GM23338 (cell line): ENCODE data around the gene GRAMD4. TPM values are rescaled to one million over a fixed set of nuclear protein-coding genes. Genes with fewer than 3 reads are reported as not detected.

Source experiments
- ATAC-seq: fragments of 200-7000 bp; cut with Tn5 transposase; 3 replicates; pipeline ENCODE4 v1.9.1; 2020
- DNase-seq: peaks from one replicate; pipeline ENCODE4 v3.0.0-alpha.2; 2015; ENCODE audit warnings: low spot score
- H2AFZ ChIP-seq: fragments of 200-600 bp; sonication (generic); 2 replicates; pipeline ENCODE4 v1.8.0; 2016; ENCODE audit warnings: antibody characterized with exemption, mild to moderate bottlenecking, moderate library complexity
- H3F3A ChIP-seq: fragments of 200-600 bp; sonication (generic); replicated peaks from 2 replicates; pipeline ENCODE4 v1.8.0; 2017; ENCODE audit warnings: antibody characterized with exemption, mixed run types, low read depth
- H3K27ac ChIP-seq: fragments of 200-600 bp; sonication (generic); 2 replicates; pipeline ENCODE4 v1.6.1; 2016; ENCODE audit warnings: low read depth
- H3K27me3 ChIP-seq: fragments of 200-600 bp; sonication (generic); 2 replicates; pipeline ENCODE4 v1.8.0; 2016; ENCODE audit warnings: mild to moderate bottlenecking, mixed run types, moderate library complexity; ENCODE audit not compliant: insufficient read depth
- H3K36me3 ChIP-seq: fragments of 200-600 bp; sonication (generic); 2 replicates; pipeline ENCODE4 v1.8.0; 2016; ENCODE audit warnings: mild to moderate bottlenecking; ENCODE audit not compliant: insufficient read depth
- H3K4me1 ChIP-seq: fragments of 200-600 bp; sonication (generic); 2 replicates; pipeline ENCODE4 v1.8.0; 2016; ENCODE audit warnings: mild to moderate bottlenecking, moderate library complexity; ENCODE audit not compliant: insufficient read depth
- H3K4me2 ChIP-seq: fragments of 200-600 bp; sonication (generic); 2 replicates; pipeline ENCODE4 v1.7.1; 2017; ENCODE audit warnings: mixed run types
- H3K4me3 ChIP-seq: fragments of 200-600 bp; sonication (generic); 2 replicates; pipeline ENCODE4 v1.6.1; 2016; ENCODE audit warnings: mixed run types
- H3K79me2 ChIP-seq: fragments of 200-600 bp; sonication (generic); replicated peaks from 2 replicates; pipeline ENCODE4 v1.8.0; 2017; ENCODE audit warnings: mild to moderate bottlenecking; ENCODE audit not compliant: insufficient read depth
- H3K9me2 ChIP-seq: fragments of 200-600 bp; sonication (generic); 2 replicates; pipeline ENCODE4 v1.8.0; 2017; ENCODE audit not compliant: insufficient read depth
- H4K20me1 ChIP-seq: fragments of 200-600 bp; sonication (generic); replicated peaks from 2 replicates; pipeline ENCODE4 v1.8.0; 2017; ENCODE audit warnings: mild to moderate bottlenecking; ENCODE audit not compliant: insufficient read depth
- H3K27ac Mint-ChIP-seq: 2 replicates; pipeline ENCODE4 v1.8.0; 2020; ENCODE audit warnings: inconsistent platforms, mild to moderate bottlenecking, moderate library complexity, mixed read lengths
- H3K27me3 Mint-ChIP-seq: 3 replicates; pipeline ENCODE4 v1.8.0; 2022; ENCODE audit warnings: low read depth, mild to moderate bottlenecking, moderate library complexity, mixed read lengths, inconsistent platforms; ENCODE audit not compliant: insufficient read depth, poor library complexity
- H3K36me3 Mint-ChIP-seq: 3 replicates; pipeline ENCODE4 v1.8.0; 2021; ENCODE audit warnings: low read depth, mild to moderate bottlenecking, inconsistent platforms, moderate library complexity, mixed read lengths
- H3K4me1 Mint-ChIP-seq: 3 replicates; pipeline ENCODE4 v1.8.0; 2020; ENCODE audit warnings: mild to moderate bottlenecking, inconsistent platforms, mixed read lengths
- H3K4me3 Mint-ChIP-seq: 3 replicates; pipeline ENCODE4 v1.8.0; 2021; ENCODE audit warnings: moderate library complexity, mild to moderate bottlenecking, inconsistent platforms, mixed read lengths
- H3K9me3 Mint-ChIP-seq: 3 replicates; pipeline ENCODE4 v1.8.0; 2020; ENCODE audit warnings: moderate library complexity, mild to moderate bottlenecking, inconsistent platforms, mixed read lengths
- CREB1 ChIP-seq: fragments of 250-450 bp; sonication (Bioruptor Pico); IDR thresholded peaks from 2 replicates; pipeline ENCODE4 v1.5.0; 2020; ENCODE audit warnings: low read depth, mild to moderate bottlenecking, moderate library complexity
- ETS1 ChIP-seq: IDR thresholded peaks from 2 replicates; pipeline ENCODE4 v1.6.1; 2016; ENCODE audit warnings: antibody characterized with exemption
- EZH2phosphoT487 ChIP-seq: fragments of 200-600 bp; sonication (generic); IDR thresholded peaks from one replicate; pipeline ENCODE4 v1.8.1; 2018; ENCODE audit warnings: antibody characterized with exemption; ENCODE audit not compliant: unreplicated experiment
- JUNB ChIP-seq: IDR thresholded peaks from one replicate; pipeline ENCODE4 v1.6.1; 2016; ENCODE audit warnings: antibody characterized with exemption; ENCODE audit not compliant: unreplicated experiment
- NANOG ChIP-seq: IDR thresholded peaks from 2 replicates; pipeline ENCODE4 v1.6.1; 2016; ENCODE audit warnings: antibody characterized with exemption, borderline replicate concordance
- POLR2AphosphoS5 ChIP-seq: IDR thresholded peaks from 2 replicates; pipeline ENCODE4 v1.6.1; 2016; ENCODE audit warnings: antibody characterized with exemption, low read depth
- ZNF114 ChIP-seq: fragments of 250-450 bp; sonication (Bioruptor Pico); IDR thresholded peaks from 2 replicates; pipeline ENCODE4 v1.5.0; 2020; ENCODE audit warnings: mild to moderate bottlenecking, moderate library complexity
- ZNF331 ChIP-seq: fragments of 250-450 bp; sonication (Bioruptor Pico); IDR thresholded peaks from 2 replicates; pipeline ENCODE4 v1.5.0; 2020; ENCODE audit warnings: low read depth, mild to moderate bottlenecking, moderate library complexity
- polyA plus RNA-seq: library from polyadenylated mRNA; unstranded; fragments of >200 nt; fragmentation: Nextera tagmentation; extraction: Ambion mirVana; gene quantifications from 2 replicates; pipeline ENCODE4 v1.2.1, GENCODE V29; 2016
- total RNA-seq: library from RNA; depleted of rRNA; stranded (reverse); fragments of >200 nt; shearing (Covaris generic); gene quantifications from 2 replicates; pipeline ENCODE4 v1.2.3, GENCODE V29; 2014
- TF ChIP-seq, protein P1 (sequence below): fragments of 250-450 bp; sonication (Bioruptor Pico); IDR thresholded peaks from 2 replicates; pipeline ENCODE4 v1.5.0; 2020; ENCODE audit warnings: mild to moderate bottlenecking, moderate library complexity

GRAMD4 gene
- total and polyA plus RNA-seq, 2 experiments from 2014 or later = 2.7 to 81.8 TPM

DNA sequence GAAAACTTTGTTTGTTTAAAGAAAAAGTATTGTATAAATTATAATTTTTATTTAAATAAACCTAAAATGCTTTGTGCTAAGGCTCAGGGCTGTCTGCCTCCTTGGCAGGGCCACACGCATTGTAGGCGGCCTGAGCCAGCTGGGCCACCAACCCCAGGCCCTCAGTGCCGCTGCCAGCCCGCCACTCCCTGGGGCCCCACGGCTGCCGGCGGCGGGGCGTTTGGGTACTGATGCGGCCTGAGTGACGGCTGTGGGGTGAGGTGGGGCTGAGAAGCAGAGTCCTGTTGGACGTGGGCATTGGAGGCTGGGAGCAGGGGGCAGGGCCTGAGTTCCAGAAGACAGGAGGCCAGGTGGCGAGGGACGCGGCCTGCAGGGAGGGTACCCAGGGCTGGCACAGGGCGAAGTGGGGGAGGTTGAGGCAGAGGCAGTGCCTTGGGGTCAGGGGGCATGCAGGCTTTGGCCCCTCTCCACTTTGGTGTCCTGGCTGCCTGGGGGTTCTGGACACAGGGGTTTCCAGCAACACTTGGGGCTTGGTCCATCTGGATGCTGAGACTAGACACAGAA, 59.6 kb downstream of the GRAMD4 start:
- Mint-ChIP-seq H3K27ac (no peak overlapping the region), H3K4me3 (no peak overlapping the region), H3K4me1 (peaks cover 11% of the 10 kb centered on the region), H3K27me3 (peaks cover 8% of the 10 kb centered on the region), H3K9me3 (no peaks in the 10 kb centered on the region), H3K36me3 (no peaks in the 10 kb centered on the region; the same call in 2 of the 3 replicates)
- no peak for DNase-seq
- Histone ChIP-seq H4K20me1 (no peaks in the 10 kb centered on the region), H3K36me3 (no peaks in the 10 kb centered on the region), H2AFZ (no peak overlapping the region), H3K4me2 (no peak overlapping the region), H3F3A (0 out of 2 replicates have a peak, but pooled peaks cover 3% of the 10 kb centered on the region), H3K9me2 (no peaks in the 10 kb centered on the region), H3K27me3 (no peaks in the 10 kb centered on the region), H3K79me2 (no peaks in the 10 kb centered on the region), H3K4me3 (no peak overlapping the region), H3K4me1 (peaks cover 8% of the 10 kb centered on the region; the same call in 1 of the 2 replicates), H3K27ac (no peak overlapping the region)
- ATAC-seq = no peak
- TF ChIP-seq CREB1 = no peak
- TF ChIP-seq ETS1 = no peak
- no peak for TF ChIP-seq ZNF331 (CRISPR knock-in tag)
- TF ChIP-seq POLR2AphosphoS5 = no peak
- TF ChIP-seq, protein P1, sequence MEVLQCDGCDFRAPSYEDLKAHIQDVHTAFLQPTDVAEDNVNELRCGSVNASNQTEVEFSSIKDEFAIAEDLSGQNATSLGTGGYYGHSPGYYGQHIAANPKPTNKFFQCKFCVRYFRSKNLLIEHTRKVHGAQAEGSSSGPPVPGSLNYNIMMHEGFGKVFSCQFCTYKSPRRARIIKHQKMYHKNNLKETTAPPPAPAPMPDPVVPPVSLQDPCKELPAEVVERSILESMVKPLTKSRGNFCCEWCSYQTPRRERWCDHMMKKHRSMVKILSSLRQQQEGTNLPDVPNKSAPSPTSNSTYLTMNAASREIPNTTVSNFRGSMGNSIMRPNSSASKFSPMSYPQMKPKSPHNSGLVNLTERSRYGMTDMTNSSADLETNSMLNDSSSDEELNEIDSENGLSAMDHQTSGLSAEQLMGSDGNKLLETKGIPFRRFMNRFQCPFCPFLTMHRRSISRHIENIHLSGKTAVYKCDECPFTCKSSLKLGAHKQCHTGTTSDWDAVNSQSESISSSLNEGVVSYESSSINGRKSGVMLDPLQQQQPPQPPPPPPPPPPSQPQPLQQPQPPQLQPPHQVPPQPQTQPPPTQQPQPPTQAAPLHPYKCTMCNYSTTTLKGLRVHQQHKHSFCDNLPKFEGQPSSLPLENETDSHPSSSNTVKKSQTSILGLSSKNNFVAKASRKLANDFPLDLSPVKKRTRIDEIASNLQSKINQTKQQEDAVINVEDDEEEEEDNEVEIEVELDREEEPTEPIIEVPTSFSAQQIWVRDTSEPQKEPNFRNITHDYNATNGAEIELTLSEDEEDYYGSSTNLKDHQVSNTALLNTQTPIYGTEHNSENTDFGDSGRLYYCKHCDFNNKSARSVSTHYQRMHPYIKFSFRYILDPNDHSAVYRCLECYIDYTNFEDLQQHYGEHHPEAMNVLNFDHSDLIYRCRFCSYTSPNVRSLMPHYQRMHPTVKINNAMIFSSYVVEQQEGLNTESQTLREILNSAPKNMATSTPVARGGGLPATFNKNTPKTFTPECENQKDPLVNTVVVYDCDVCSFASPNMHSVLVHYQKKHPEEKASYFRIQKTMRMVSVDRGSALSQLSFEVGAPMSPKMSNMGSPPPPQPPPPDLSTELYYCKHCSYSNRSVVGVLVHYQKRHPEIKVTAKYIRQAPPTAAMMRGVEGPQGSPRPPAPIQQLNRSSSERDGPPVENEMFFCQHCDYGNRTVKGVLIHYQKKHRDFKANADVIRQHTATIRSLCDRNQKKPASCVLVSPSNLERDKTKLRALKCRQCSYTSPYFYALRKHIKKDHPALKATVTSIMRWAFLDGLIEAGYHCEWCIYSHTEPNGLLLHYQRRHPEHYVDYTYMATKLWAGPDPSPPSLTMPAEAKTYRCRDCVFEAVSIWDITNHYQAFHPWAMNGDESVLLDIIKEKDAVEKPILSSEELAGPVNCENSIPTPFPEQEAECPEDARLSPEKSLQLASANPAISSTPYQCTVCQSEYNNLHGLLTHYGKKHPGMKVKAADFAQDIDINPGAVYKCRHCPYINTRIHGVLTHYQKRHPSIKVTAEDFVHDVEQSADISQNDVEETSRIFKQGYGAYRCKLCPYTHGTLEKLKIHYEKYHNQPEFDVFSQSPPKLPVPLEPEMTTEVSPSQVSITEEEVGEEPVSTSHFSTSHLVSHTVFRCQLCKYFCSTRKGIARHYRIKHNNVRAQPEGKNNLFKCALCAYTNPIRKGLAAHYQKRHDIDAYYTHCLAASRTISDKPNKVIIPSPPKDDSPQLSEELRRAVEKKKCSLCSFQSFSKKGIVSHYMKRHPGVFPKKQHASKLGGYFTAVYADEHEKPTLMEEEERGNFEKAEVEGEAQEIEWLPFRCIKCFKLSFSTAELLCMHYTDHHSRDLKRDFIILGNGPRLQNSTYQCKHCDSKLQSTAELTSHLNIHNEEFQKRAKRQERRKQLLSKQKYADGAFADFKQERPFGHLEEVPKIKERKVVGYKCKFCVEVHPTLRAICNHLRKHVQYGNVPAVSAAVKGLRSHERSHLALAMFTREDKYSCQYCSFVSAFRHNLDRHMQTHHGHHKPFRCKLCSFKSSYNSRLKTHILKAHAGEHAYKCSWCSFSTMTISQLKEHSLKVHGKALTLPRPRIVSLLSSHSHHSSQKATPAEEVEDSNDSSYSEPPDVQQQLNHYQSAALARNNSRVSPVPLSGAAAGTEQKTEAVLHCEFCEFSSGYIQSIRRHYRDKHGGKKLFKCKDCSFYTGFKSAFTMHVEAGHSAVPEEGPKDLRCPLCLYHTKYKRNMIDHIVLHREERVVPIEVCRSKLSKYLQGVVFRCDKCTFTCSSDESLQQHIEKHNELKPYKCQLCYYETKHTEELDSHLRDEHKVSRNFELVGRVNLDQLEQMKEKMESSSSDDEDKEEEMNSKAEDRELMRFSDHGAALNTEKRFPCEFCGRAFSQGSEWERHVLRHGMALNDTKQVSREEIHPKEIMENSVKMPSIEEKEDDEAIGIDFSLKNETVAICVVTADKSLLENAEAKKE (CRISPR knock-in tag) = no peak
- no peak for TF ChIP-seq ZNF114 (CRISPR knock-in tag)
- no peak for TF ChIP-seq JUNB
- no peak for TF ChIP-seq EZH2phosphoT487
- TF ChIP-seq NANOG = no peak
